OCI-LY3 (cell line): ENCODE measurements around the gene ISCA1.

ENCODE experiments used
- H2AFZ ChIP-seq: fragments of 200-600, 300-600 bp; shearing (Covaris generic); 2 replicates; pipeline ENCODE4 v1.6.0; 2014; ENCODE audit warnings: antibody characterized with exemption, low read depth, low read length
- H3K27ac ChIP-seq: fragments of 200-600, 300-600 bp; sonication (generic); 2 replicates; pipeline ENCODE4 v1.5.1; 2014; ENCODE audit warnings: mild to moderate bottlenecking, low read length, moderate library complexity, mixed read lengths
- H3K27me3 ChIP-seq: fragments of 200-600, 300-600 bp; sonication (generic); 2 replicates; pipeline ENCODE4 v1.6.1; 2014; ENCODE audit warnings: low read depth, low read length, mixed read lengths
- H3K36me3 ChIP-seq: fragments of 200-600, 300-600 bp; sonication (generic); replicated peaks from 2 replicates; pipeline ENCODE3; 2014; ENCODE audit warnings: low read depth, low read length, mixed read lengths
- H3K4me1 ChIP-seq: fragments of 300-600, 200-600 bp; sonication (generic); 2 replicates; pipeline ENCODE4 v1.6.1; 2014; ENCODE audit warnings: low read length, mixed read lengths
- H3K4me2 ChIP-seq: fragments of 200-600, 300-600 bp; sonication (generic); 2 replicates; pipeline ENCODE4 v1.6.1; 2014; ENCODE audit warnings: low read length, mixed read lengths
- H3K4me3 ChIP-seq: fragments of 300-600, 200-600 bp; sonication (generic); 2 replicates; pipeline ENCODE4 v1.5.1; 2014; ENCODE audit warnings: antibody characterized with exemption, mild to moderate bottlenecking, low read length, moderate library complexity
- H3K79me2 ChIP-seq: fragments of 300-600, 200-600 bp; shearing (Covaris generic); 2 replicates; pipeline ENCODE4 v1.6.1; 2014; ENCODE audit warnings: mild to moderate bottlenecking, low read length, mixed read lengths
- H3K9ac ChIP-seq: fragments of 300-600, 200-600 bp; shearing (Covaris generic); 2 replicates; pipeline ENCODE4 v1.6.0; 2014; ENCODE audit warnings: mild to moderate bottlenecking, low read length, moderate library complexity
- H3K9me3 ChIP-seq: fragments of 200-600, 300-600 bp; shearing (Covaris generic); 2 replicates; pipeline ENCODE4 v1.6.1; 2014; ENCODE audit warnings: low read length, mixed read lengths; ENCODE audit not compliant: insufficient read depth
- H4K20me1 ChIP-seq: fragments of 200-600, 300-600 bp; sonication (generic); 2 replicates; pipeline ENCODE4 v1.6.1; 2016; ENCODE audit warnings: low read length, mixed read lengths; ENCODE audit not compliant: insufficient read depth
- EZH2phosphoT487 ChIP-seq: fragments of 200-600 bp; shearing (Covaris generic); IDR thresholded peaks from 2 replicates; pipeline ENCODE4 v1.6.1; 2018; ENCODE audit warnings: antibody characterized with exemption, mixed run types, low read depth
- TF ChIP-seq, protein P1 (sequence below): fragments of 200-600, 300-600 bp; sonication (generic); IDR thresholded peaks from 2 replicates; pipeline ENCODE4 v1.5.1; 2014; ENCODE audit warnings: antibody characterized with exemption, low read length, low read depth

ISCA1 gene

DNA sequence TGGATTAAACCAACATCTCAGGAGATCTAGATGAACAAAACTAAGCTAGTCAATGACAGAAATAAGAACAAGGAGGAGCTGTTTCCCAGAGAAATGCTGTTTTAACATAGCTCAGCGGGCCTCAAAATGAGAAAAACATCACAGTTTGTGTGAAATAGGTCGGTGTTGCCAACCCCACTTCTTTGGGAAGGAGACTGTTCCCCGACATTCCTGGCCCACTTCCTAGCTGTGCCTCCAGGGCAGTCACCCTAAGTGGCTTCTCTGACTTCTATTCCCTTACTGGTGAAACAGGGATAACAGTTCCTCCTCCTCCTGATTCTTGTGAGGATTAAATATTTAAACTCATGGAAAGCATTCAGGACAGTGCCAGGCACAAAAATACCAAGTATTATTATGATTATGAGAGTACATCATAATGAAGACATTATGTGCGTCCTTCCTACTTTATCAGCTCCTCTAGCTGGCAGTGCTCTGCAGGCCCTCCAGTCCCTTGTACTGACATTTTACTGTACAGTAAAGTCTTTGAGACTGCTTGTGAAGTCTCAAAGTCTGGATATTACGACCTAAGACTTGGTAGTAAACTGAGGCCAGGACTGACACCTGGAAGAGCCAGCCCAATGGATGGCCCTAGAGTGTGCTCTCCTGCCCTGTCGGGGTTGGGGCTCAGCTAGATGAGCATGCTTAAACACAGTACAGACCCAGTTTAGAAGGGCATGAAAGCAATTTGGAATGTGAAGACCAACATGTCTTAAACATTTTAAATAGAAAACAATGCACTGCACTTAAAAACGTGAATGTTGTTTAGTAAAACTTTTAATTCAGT lies 7.3 kb downstream of the ISCA1 start:
- Histone ChIP-seq H2AFZ (no peak overlapping the region), H3K4me3 (no peak overlapping the region), H3K36me3 (peaks cover 47% of the 10 kb centered on the region), H3K9ac (no peak overlapping the region), H3K27ac (no peak overlapping the region), H3K4me1 (no peaks in the 10 kb centered on the region), H4K20me1 (peaks cover 37% of the 10 kb centered on the region), H3K27me3 (no peaks in the 10 kb centered on the region), H3K9me3 (no peaks in the 10 kb centered on the region), H3K4me2 (no peak overlapping the region), H3K79me2 (peaks cover 61% of the 10 kb centered on the region)
- TF ChIP-seq, protein P1, sequence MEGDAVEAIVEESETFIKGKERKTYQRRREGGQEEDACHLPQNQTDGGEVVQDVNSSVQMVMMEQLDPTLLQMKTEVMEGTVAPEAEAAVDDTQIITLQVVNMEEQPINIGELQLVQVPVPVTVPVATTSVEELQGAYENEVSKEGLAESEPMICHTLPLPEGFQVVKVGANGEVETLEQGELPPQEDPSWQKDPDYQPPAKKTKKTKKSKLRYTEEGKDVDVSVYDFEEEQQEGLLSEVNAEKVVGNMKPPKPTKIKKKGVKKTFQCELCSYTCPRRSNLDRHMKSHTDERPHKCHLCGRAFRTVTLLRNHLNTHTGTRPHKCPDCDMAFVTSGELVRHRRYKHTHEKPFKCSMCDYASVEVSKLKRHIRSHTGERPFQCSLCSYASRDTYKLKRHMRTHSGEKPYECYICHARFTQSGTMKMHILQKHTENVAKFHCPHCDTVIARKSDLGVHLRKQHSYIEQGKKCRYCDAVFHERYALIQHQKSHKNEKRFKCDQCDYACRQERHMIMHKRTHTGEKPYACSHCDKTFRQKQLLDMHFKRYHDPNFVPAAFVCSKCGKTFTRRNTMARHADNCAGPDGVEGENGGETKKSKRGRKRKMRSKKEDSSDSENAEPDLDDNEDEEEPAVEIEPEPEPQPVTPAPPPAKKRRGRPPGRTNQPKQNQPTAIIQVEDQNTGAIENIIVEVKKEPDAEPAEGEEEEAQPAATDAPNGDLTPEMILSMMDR: no peak
- no peak for TF ChIP-seq EZH2phosphoT487

DNA sequence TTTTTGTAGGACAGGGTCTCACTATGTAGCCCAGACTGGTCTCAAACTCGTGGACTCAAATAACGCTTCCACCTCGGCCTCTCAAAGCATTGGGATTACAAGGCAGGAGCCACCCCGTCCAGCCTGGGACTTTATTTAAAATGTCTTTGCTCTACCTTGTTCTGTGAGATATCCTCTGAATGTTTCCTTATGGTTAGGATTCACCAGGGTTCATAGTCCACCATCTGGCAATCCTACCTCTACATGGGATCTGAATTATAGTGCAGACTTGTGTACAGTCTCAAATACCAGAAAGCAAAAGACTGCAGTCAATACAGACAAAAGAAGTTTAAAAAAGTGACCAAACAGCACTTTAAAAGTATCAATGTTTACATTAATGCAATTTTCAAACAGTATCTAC lies 10.1 kb downstream of the ISCA1 start:
- no peak for TF ChIP-seq EZH2phosphoT487
- TF ChIP-seq, protein P1: no peak
- peaks cover 13% of the 10 kb centered on the region; the same call in 1 of the 2 replicates for H4K20me1 ChIP-seq
- H3K9ac ChIP-seq: no peak overlapping the region
- no peak overlapping the region for H2AFZ ChIP-seq
- peaks cover 30% of the 10 kb centered on the region for H3K36me3 ChIP-seq
- no peak overlapping the region for H3K4me2 ChIP-seq
- H3K4me1 ChIP-seq: no peaks in the 10 kb centered on the region
- no peaks in the 10 kb centered on the region for H3K27me3 ChIP-seq
- H3K79me2 ChIP-seq: peaks cover 37% of the 10 kb centered on the region
- H3K9me3 ChIP-seq: no peaks in the 10 kb centered on the region
- H3K4me3 ChIP-seq: no peak overlapping the region
- H3K27ac ChIP-seq: no peak overlapping the region

DNA sequence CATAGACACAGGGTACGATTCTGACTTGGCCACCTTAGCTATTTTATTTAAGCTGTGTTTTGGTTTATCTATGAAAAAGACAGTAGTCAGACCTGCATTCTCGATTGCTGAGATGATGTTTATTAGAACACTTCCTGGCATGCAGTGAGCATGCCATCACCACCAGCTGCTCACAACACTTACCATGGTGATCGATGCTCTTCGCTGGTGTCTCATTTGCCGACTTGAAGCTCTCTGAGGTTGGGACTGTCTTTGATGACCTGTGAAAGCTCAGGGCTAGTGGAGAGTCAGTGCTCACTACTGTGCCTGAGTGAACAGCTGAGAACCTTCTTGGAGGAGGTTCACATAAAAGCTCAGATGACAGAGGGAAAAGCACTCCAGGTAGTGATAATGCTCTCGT lies 18.5 kb downstream of the ISCA1 start:
- TF ChIP-seq, protein P1: no peak
- TF ChIP-seq EZH2phosphoT487: no peak
- Histone ChIP-seq H3K9me3 (no peaks in the 10 kb centered on the region), H3K4me2 (no peak overlapping the region), H4K20me1 (no peaks in the 10 kb centered on the region), H3K27ac (no peak overlapping the region), H2AFZ (no peak overlapping the region), H3K9ac (no peak overlapping the region), H3K4me1 (no peaks in the 10 kb centered on the region), H3K79me2 (peaks cover 8% of the 10 kb centered on the region), H3K4me3 (no peak overlapping the region), H3K36me3 (peaks cover 19% of the 10 kb centered on the region), H3K27me3 (no peaks in the 10 kb centered on the region)

- no peak overlapping the region for H3K27ac ChIP-seq
- no peak for TF ChIP-seq EZH2phosphoT487
- TF ChIP-seq, protein P1: no peak
- no peak overlapping the region for H2AFZ ChIP-seq
- H4K20me1 ChIP-seq: no peaks in the 10 kb centered on the region
- H3K27me3 ChIP-seq: no peaks in the 10 kb centered on the region
- H3K36me3 ChIP-seq: peaks cover 19% of the 10 kb centered on the region
- peaks cover 4% of the 10 kb centered on the region for H3K79me2 ChIP-seq
- no peaks in the 10 kb centered on the region for H3K4me1 ChIP-seq
- no peak overlapping the region for H3K9ac ChIP-seq
- H3K9me3 ChIP-seq: no peaks in the 10 kb centered on the region
- H3K4me2 ChIP-seq: no peak overlapping the region
- H3K4me3 ChIP-seq: no peak overlapping the region
Measured at GRCh38 chr9:86262492-86262891, 19.8 kb downstream of the ISCA1 start.
